Spleen (tissue), 7 donors: Measurements from ENCODE around the gene NDUFS2.

ENCODE experiments used
- CTCF ChIP-seq, 11 experiments: fragments of 200-600 bp in 7 of 11; fragments of 450-650 bp in 4 of 11; sonication (generic) in 4 of 11; IDR thresholded peaks in 8 of 11; conservative IDR thresholded peaks in 3 of 11; 1 replicate in 7 of 11; 2 replicates in 4 of 11; pipeline versions ENCODE4 v1.4.0 to v1.8.0; 2016 to 2021; ENCODE audit warnings: antibody characterized with exemption in 11 of 11, inconsistent platforms in 4 of 11, mild to moderate bottlenecking in 1 of 11
- POLR2AphosphoS5 ChIP-seq, 3 donors: sonication (generic); formaldehyde crosslinking; IDR thresholded peaks; one replicate each; pipeline ENCODE4 v1.5.1; 2017; ENCODE audit warnings: antibody characterized with exemption in 3 of 3
- donor health status: DM: no; HTN: no; CAD: no; lungs with moderate emphysema.
- donor health status: DM: no; HTN: no; CAD: no.
- donor health status: DM: no; HTN: no; CAD: no.

GRCh38 chr1:161197560-161198193 is 4.5 kb upstream of the NDUFS2 start:
- TF ChIP-seq POLR2AphosphoS5 (IDR thresholded peaks at IDR 0.05) (no peak), CTCF (IDR thresholded peaks at IDR 0.05 in 8 of 11, conservative IDR thresholded peaks at IDR 0.05 in 3 of 11) (no peak)
